ENCODE data around the gene CDKN1A.
"Not testable (repeated sequence)": the region's sequence is repeated elsewhere in the genome, so short reads cannot be mapped to it uniquely, and the experiment has no call there.

CDKN1A gene

DNA sequence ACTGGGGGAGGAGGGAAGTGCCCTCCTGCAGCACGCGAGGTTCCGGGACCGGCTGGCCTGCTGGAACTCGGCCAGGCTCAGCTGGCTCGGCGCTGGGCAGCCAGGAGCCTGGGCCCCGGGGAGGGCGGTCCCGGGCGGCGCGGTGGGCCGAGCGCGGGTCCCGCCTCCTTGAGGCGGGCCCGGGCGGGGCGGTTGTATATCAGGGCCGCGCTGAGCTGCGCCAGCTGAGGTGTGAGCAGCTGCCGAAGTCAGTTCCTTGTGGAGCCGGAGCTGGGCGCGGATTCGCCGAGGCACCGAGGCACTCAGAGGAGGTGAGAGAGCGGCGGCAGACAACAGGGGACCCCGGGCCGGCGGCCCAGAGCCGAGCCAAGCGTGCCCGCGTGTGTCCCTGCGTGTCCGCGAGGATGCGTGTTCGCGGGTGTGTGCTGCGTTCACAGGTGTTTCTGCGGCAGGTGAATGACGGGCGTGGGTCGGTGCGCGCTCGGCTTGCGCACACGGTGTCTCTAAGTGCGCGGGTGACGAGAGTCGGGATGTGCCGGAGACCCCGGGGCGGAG lies at the start of gene CDKN1A:
Gene CDKN1A (plus strand): TSS at position 227 of the 555 bp plus-strand sequence. CDS start 5,388 bp downstream, outside the sequence.
- DNase-seq, result peak; percentile 72

DNA sequence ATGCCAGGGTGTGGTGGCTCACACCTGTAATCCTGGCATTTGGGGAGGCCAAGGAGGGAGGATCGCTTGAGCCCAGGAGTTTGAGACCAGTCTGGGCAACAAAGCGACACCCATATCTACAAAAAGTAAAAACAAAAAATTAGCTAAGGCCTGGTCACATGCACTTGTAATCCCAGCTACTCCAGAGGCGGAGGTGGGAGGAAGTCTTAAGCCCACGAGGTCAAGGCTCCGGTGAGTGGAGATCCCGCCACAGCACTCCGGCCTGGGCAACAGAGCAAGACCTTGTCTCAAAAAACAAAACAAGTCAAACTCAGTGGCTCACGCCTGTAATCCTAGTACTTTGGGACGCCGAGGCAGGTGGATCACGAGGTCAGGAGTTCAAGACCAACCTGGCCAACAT lies 48.7 kb upstream of the CDKN1A start:
- no peak for DNase-seq

DNA sequence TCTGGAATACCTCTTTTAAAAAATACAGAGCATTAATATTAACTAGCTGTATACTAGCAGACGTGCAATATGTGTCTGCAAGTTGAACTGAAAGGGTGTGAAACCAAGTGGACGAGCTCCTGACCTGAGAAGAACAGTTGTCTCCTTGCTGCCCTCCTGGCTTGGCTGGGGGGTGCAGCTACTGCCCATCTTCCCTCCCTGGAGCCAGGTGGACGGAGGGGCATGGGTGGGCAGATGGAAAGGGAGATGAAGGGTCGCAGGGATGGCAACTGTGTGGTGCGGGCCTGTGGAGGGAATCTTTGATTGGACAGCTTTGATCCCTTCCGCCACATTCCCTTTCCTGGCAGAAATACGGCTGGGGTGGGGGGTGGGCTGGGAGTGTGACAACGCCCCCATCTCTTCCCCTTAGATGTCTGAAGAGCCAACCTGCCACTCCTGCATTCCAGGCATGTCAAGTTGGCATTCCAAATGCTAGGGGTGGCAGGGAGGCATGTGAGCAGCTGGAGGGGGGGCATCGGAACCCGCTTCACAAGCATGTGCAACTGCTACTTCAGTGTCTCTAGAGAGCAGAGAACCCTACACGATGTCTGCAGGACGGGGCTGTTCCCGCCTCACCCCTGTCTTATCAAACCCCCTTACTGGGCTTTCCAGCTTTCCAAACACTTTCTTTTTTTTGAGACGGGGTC lies 47.0 kb upstream of the CDKN1A start:
- DNase-seq, result no peak

DNA sequence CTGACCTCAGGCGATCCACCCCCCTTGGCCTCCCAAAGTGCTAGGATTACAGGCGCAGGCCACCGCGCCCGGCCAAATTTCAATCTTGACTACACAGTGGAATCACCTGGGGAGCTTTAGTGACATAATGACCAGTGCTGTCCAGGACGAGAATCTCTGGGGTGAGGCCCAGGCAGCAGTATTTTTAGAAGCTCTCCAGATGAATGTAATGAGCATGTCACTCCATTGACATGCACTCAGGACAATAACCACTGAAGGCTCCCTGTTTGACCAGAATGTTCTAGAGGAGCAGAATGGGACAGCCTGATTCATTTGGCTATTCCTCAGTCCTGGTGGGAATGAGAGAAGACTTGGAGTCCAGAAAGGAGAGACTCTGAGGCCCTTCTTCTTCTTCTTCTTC lies 45.1 kb upstream of the CDKN1A start:
- DNase-seq, result no peak

DNA sequence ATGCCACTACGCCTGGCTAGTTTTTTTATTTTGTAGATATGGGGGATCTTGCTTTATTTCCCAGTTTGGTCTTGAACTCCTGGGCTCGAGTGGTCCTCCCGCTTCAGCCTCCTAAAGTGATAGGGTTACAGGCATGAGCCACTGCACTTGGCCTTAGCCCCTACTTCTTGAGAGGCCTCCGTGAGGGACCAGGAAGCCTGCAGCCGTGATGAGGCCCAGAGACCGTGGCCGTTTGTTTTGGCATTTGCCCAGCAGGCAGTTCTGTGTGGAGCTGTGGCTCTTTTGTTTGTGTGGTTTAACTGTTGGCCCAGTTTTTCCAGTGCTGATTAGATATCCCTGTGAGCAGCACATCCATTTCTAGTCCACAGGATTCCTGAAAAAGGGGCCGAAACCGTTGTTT lies 44.6 kb upstream of the CDKN1A start:
- no peak for DNase-seq

DNA sequence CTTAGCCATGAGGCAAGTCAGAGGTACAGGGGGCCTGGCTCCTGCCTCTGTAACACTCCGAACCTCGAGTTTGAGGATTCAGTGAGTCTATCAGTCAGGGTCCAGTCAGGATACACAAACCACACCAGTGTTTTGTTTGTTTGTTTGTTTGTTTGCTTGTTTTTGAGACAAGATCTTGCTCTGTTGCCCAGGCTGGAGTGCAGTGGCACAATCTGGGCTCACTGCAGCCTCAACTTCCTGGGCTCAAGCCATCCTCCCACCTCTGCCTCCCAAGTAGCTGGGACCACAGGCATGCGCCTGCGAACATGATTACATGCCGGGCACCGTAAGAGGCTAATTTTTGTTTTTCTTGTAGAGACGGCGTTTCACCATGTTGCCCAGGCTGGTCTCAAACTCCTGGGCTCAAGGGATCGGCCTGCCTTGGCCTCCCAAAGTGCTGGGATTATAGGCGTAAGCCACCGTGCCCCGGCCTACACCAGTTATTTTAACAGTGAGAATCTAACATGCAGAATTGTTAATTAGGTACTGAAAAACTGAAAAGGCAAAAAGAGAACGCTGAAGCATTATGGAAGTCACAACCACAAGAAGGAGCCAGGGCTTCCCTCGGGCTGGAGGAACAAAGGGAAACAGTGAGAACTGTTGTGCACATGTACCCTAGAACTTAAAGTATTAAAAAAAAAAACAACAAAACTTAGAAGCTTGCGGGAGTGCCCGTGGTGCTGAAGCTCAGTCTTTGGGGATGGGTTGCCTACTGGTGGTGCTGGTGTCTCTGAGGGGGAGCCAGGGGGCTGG lies 44.0 kb upstream of the CDKN1A start:
- no peak for DNase-seq

DNA sequence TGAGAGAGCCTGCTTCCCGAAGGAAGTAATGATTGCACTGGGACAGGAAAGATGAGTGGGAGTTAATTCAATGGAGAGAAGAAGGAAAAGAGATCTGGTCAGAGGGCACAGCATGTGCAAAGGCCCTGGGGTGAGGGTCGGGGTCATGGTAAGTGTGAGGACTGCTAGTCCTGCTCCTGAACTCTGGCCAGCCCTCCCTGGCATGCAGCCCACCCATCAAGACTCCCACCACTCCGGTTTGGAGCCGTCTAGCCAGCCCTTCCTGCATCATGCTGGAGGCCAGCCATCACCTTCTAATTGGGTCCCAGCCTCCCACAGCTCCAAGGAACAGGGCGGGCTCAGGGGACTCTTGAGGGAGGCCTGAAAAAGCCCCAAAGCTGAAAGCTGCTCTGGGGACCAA lies 42.2 kb upstream of the CDKN1A start:
- no peak for DNase-seq

DNA sequence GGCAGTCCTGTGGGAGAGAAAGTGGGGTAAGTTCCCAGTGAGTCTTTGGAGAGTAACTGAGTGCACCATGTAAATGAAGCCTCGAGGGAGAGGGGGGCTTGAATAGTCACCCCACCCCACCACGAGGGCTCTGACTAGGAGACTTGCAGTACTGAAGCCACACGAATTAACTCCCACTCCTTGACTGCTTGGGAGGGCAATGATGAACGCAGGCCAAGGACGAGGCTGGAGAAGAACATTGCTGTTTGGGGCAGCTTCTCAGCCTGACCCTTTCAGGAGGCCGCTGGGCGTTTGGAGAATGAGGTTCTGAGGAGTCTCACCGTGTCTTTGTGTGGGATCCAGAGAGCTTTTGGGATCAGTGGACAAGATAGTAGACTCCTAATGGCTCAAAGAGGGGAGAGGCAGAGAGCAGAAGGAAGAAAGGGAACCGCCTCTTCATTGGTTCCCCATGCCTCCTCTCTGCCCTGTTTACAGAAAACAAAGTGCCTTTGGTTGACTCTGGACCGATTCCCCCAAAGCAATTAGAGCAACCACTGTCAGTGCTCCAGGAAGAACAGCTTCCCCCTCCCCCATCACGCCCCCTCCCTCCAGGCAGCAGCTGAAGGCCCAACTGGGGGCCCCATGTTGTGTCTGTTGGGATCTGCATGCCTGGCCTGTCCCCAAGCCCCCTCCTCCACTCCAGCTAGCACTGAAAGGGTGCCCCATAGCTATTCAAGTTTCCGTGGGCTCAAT lies 41.7 kb upstream of the CDKN1A start:
- no peak for DNase-seq

DNA sequence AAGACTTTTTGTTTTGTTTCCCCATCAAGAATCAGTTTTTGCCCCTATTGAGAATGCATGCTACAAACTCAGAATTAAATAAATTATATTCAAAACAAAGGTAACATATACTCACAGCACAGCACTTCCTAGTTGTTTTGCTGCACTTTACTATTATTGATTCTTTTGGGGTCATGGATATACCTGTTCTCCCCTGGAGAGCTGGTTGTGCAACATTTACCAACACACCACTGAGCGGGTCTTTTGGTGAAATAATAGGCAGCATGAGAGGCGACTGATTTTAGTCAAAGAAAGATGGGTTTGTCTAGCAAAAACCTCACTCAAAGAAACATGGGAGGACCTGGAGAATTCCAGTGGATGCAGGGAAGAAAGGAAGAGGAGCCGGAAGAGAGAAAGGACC lies 39.9 kb upstream of the CDKN1A start:
- DNase-seq, result no peak

DNA sequence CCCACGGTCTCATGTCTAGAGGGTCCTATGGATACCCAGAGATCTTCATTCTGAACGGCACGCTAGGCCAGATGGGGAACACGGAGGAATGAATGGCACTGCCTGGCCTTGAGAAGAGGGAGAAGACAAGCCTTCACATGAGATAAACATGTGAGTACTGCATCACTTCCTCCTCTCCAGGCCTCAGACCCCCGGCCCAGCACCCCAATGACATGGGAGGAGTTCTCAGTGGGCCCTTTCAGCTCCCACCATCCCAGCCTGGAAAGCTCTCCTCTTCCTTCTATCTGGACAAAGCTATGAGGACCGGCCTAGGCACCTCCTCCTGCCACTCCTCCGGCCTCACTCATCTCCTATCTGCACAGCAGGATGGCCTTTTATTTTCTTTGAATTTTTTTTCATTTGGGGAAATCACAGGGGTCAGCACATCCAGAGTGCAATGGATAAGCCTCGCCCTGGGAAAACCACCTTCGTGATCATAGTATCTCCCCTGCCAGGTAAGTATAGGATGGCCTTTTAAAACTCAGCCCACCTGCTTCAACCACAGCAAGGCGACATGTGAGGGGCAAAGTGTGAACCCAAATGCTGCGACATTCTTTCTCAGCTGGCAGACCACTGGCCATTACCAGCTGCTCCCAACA lies 39.2 kb upstream of the CDKN1A start:
- DNase-seq, result no peak

DNA sequence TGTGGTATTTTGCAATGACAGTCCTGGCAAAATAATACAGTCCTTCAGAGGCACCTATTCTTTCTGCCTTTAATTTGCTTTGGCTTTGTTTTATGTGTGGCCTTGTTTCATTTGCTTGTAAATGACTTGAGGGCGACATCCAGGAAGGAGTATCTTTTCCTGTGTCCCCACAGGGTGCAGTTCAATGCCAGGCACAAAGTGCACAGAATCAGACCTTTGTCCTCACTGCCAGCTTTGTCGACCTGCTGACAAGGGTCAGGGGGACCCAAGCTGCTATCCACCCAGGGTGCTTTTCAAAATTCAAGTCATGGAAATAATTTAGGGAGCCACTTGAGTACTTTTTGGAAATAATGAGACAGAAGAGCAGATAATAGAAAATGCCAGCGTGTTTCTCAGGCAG lies 37.0 kb upstream of the CDKN1A start:
- no peak for DNase-seq

DNA sequence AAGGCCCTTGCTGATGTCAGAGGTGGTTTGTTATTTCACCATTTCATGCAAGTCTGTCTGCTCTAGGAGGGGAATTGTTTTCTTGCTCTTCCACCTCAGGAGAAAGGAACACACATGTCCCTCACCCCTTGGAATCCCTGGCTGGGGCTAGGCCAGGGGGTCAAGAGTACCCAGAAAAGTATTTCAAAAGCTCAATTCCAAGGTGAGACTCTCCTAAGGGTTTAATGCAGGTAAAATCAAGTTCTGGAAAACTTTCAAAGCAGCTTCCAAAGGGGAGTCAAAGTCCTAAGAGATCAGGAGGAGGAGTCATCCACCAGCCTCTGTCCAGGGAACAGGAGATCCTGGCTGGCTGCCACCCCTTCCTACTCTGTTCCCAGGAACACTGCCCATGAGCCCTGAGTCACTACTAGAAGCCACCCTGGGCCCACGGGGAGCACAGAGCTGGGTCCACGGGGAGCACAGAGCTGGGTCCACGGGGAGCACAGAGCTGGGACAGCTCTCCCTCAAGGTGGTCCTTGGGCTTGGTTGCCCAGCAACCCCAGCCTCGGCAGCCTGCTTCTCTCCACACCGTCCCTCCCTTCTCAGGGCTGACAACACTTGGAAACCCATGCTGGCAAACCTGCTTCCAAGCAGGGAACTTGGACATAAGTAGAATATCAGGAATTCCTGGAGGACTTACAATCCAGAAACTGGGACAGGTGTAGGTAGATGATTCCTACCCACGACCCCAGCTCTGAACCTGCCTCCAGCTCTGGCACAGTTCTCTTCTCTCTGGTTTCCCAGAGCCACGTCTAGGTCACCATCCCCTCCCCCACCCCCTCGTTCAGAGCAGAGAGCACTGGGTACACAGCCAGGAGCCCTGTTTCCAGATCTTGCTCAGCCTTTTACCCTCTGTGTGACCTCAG lies 35.3 kb upstream of the CDKN1A start:
- DNase-seq, result no peak

DNA sequence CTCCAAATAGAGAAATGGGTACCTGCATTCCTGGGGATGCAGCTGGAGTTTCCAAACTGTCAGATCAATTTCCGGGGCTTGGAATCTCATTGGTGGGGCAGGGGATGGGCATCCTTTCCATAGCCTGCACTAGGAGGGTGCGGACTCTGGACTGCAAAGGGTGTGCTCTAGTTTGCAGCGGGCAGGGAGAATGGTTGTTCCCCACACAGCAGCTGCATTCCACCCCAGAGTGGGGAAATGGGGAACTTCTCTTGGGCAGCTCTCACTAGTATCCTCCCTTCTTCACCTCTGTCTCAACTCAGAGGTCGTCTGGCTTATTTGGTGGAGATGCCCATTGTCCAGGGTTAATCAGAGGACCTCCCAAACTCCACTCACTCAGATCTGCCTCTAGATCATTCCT lies 34.5 kb upstream of the CDKN1A start:
- DNase-seq, result no peak

DNA sequence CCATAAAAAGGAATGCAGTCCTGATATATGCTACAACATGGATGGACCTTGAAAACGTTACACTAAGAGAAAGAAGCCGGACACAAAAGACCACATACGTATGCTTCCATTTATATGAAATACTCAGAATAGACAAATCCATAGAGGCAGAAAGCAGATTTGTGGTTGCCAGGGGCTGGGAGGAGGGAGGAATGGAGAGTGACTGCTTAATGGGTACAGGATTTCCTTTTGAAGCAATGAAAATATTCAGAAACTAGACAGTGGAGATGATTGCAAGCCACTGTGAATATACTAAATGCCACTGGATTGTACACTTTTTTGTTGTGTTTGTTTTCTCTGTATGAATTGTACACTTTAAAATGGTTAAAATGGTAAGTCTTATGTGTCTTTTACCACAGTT lies 29.4 kb upstream of the CDKN1A start:
- DNase-seq, result no peak

DNA sequence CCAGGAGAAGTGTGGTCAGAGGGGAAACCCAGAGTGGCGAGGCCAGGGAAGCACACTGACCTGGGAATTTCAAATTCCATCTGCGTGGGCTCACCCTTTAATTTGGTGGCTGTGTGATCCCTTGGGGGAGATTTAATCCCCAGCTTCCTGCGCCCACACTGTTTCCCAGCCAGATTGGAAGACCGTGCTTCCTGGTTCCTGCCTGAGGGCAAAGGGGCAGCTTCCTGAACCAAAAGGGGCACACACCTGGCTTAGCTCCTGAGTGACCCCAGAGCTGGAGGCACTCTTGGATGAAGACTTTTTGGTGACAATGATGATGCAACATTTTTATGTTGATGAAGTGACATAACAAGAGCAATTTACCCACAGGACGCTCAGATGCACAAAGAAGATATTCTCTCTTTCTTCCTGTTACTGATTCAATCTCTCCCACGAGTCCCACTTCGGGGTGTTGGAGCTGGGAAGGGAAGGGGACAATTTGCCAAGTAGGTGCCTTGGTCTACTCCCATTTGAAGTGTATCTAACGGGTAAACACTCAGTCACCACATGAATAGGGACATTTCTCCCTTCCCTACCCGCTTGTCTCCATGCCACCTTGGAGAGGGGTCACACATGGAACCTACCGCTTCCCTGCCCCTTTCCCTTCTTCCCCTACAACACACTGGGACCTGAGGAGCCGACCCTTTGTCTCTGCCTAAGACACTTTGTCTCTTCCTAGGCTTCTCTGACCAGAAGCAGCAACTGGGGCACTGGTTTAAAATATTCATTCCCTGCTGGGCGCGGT lies 28.6 kb upstream of the CDKN1A start:
- DNase-seq, result no peak

DNA sequence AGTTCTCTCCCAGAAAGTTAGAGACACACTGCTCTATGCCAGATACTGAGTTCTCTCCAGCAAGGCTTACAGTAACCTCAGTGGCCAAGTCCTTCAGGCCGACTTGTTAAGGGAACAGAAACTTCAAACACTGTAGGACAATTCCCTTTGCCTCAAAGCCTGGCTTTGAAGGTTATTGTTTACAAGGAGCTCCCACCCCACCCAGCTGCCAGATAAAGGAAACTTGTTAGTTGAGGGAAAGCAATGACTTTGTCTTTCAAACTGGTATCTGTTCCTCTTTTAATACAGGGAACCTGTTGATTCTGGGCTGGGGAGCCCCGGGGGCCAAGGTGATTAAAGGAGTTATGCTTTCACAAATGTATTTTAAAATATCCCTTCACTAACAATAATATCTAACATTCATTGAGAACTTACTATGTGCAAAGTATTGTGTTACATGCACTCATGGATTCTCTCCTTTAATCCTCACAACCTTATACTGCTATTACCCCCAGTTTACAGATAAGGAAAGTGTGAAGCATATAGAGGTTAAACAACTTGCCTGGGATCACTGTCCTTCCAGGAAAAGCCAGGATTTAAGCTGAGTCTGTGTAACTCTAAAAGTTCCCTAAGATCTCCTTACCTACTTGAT lies 27.6 kb upstream of the CDKN1A start:
- no peak for DNase-seq

DNA sequence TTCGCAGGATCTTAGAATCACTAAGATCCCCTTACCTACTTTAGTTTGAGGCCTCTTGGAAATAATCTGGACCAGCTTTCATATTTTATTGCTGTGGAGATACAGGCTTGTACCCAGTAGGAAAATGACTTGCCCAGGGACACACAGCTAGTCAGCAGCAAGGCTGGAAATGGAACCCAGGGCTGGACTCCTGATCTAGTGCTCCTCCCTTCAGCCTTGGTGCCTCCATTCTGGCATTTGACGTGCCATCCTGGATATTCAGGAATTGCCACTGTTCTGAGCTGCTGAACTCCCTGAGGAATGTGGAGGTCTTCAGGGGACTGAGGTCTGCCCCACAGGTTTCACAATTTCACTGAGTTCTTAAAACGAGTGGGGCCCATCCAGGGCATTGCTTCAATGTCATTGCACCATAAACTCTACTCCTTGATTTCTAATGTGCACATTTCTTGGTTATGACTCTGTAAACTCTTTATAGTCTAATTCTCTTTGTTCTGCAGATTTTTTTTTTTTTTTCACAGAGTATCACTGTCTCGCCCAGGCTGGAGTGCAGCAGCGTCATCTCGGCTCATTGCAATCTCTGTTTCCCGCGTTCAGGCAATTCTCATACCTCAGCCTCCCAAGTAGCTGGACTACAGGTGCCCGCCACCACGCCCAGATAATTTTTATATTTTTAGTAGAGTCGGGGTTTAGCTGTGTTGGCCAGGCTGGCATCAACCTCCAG lies 26.7 kb upstream of the CDKN1A start:
- no peak for DNase-seq

DNA sequence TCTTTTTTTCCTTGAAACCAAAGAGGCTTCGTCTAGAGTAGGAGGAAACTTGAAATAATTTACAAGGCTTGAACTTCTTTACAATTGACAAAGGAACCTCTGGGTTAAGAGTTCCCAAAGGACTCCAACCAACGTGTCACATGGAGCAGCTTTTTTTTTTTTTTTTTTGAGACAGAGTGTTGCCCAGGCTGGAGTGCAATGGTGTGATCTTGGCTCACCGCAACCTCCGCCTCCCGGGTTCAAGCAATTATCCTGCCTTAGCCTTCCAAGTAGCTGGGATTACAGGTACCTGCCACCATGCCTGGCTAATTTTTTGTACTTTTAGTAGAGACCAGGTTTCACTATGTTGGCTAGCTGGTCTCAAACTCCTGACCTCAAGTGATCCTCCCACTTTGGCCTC lies 24.0 kb upstream of the CDKN1A start:
- DNase-seq, result not testable (repeated sequence)

DNA sequence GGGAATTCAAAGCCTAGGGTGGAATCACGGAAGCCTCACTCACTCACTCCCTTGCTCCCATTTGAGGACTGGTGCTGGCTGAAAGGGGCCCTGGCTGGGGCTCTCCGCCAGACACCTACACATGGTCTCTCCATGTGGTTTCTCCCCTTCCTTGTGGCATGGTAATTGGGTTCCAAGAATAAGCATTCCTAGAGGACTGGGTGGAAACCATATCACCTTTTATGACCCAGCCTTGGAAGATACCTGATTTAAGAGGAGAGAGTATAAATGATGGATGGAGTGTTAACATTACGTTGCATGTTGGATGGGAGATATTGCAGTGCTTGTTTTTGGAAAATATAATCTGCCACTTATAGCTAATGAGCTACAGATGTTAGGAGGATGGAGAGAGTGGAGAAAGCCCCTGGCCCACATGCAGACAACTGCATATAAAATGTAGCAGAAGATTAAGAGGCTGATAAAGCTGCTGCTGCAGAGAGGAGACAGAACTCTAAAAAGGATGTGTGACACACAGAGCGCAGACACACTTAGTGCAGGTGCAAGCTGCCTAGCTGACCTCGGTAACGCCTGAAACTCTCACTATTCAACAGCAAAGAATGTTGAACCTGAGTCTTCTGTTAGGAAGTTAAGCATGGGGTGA lies 23.3 kb upstream of the CDKN1A start:
- DNase-seq, result no peak
